GM21825 (cell line): ENCODE results near the gene FOXJ3.

Experiments
- ATAC-seq: cut with Tn5 transposase; IDR thresholded peaks from one replicate; pipeline ENCODE4 v1.9.1; 2021; ENCODE audit warnings: mild to moderate bottlenecking, moderate library complexity; ENCODE audit not compliant: unreplicated experiment

FOXJ3 gene

GRCh38 chr1:42146626-42147320 lies 188.3 kb downstream of the FOXJ3 start:
- no peak for ATAC-seq

GRCh38 chr1:42145764-42146625 lies 189.0 kb downstream of the FOXJ3 start:
- no peak for ATAC-seq

GRCh38 chr1:42145389-42145716 lies 189.7 kb downstream of the FOXJ3 start:
- ATAC-seq = no peak

GRCh38 chr1:42144711-42145388 lies 190.2 kb downstream of the FOXJ3 start:
- no peak for ATAC-seq

GRCh38 chr1:42143896-42144710 lies 190.9 kb downstream of the FOXJ3 start:
- no peak for ATAC-seq

GRCh38 chr1:42142894-42143675 lies 191.9 kb downstream of the FOXJ3 start:
- ATAC-seq = no peak

- ATAC-seq = no peak
Observed at GRCh38 chr1:42141978-42142377, 193.1 kb downstream of the FOXJ3 start.

- no peak for ATAC-seq
Observed at GRCh38 chr1:42140191-42140590, 194.8 kb downstream of the FOXJ3 start.

GRCh38 chr1:42139444-42139843 lies 195.6 kb downstream of the FOXJ3 start:
- ATAC-seq = no peak

GRCh38 chr1:42138586-42138985 lies 196.4 kb downstream of the FOXJ3 start:
- no peak for ATAC-seq

GRCh38 chr1:42137766-42138165 lies 197.3 kb downstream of the FOXJ3 start:
- ATAC-seq = no peak

- ATAC-seq = no peak
Observed at GRCh38 chr1:42136466-42136865, 198.6 kb downstream of the FOXJ3 start.

GRCh38 chr1:42135426-42135825 lies 199.6 kb downstream of the FOXJ3 start:
- ATAC-seq = no peak

- ATAC-seq = no peak
Observed at GRCh38 chr1:42133809-42134526, 201.1 kb downstream of the FOXJ3 start.

- no peak for ATAC-seq
Observed at GRCh38 chr1:42133390-42133789, 201.6 kb downstream of the FOXJ3 start.

- no peak for ATAC-seq
Observed at GRCh38 chr1:42130061-42130660, 204.9 kb downstream of the FOXJ3 start.

GRCh38 chr1:42128964-42129363 lies 206.1 kb downstream of the FOXJ3 start:
- ATAC-seq = no peak

GRCh38 chr1:42128499-42128898 lies 206.5 kb downstream of the FOXJ3 start:
- no peak for ATAC-seq

- ATAC-seq = no peak
Observed at GRCh38 chr1:42127767-42128166, 207.3 kb downstream of the FOXJ3 start.
